SK-N-MC (cell line): ENCODE results near the gene AJAP1.

Experiments used
- EZH2 ChIP-seq: fragments of 200-600 bp; sonication (generic); IDR thresholded peaks from one replicate; pipeline ENCODE4 v1.6.1; 2017; ENCODE audit warnings: antibody characterized with exemption
- POLR2AphosphoS5 ChIP-seq: IDR thresholded peaks from 2 replicates; pipeline ENCODE4 v1.6.1; 2012; ENCODE audit warnings: mild to moderate bottlenecking, low read depth, low read length, borderline replicate concordance

DNA sequence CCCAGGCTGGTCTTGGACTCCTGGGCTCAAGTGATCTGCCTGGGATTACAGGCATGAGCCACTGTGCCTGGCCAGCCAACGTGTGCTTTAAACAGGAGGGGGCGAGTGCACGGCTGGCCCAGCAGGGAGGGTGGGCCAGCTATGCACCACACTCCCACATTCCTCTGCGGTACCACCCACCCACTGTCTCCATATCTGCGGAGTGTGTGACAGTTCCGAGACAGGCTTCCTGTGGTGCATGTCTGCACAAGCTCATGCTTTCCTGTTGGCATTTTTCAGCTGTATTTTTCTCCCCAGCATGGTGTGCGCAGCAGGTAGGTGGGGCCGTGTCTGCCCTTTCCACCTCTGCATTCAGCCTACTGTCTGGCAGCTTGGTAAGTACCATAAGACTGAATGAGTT lies 183.3 kb downstream of the AJAP1 start:
- TF ChIP-seq EZH2 (no peak), POLR2AphosphoS5 (no peak)
